ENCODE data around the gene ZNF774.
"Not testable (repeated sequence)": the region's sequence is repeated elsewhere in the genome, so short reads cannot be mapped to it uniquely, and the experiment has no call there.

ZNF774 gene

DNA sequence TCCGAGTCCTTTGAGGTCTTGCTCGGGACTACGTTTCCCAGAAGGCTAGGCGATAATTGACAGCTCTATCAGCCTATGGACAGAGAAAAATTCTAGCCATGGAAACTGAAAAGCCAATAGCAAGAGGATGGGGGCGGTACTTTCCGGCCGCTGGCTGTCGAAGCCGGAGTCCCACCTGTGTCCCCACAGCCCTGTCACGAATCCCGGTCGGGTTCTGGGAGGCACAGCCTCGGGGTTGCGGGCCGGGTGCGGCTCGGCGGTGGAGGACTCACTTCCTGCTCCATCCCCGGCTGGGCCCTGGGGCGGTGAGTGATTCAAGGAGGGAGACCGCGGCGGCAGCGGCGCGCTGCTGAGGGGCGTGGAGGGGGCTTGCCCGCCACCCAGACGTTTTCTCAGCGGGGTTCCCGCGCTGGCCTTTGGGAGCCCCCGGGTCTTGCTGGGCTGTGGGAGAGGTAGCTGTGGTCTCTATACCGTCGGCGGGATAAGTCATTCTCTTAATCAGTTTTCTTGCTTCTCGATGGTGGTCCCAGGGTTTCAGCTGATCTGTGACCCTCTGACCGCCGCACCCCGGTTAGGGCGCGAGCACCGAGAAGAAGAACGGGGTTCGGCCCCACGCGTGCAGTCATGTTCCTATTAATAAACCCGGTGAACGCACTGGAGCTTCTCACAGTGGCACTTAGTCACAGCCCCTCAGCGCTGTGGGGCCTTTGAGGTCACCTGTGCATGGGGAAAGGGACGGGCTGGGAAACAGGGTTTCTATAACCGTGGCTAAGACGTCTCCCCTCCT is at the start of gene ZNF774:
Gene ZNF774, plus strand, starts transcription at position 178 of the 787 bp plus-strand sequence. CDS start 2,377 bp downstream, outside the sequence.
- H3K36me3 Mint-ChIP-seq (ENCODE audit: low read depth): peaks cover 12% of the 10 kb centered on the region
- intact Hi-C loops (cut with micrococcal nuclease): loop anchor here (5.0 kb wide), 1 partner anchor 35 kb away; the partner anchor contains the start of gene IQGAP1

DNA sequence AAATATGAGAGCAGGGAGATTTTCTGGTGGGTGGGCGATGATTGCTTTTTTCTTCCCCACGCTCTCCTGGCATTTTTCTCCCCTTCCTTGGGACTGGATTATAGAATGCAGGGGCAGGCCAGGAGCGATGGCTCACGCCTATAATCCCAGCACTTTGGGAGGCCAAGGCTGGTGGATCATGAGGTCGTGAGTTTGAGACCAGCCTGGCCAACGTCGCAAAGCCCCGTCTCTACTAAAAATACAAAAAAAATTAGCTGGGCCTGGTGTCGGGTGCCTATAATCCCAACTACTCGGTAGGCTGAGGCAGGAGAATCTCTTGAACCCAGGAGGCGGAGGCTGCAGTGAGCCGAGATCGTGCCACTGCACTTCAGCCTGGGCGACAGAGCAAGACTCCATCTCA is 46.7 kb upstream of the ZNF774 start:
- H3K9me3 Mint-ChIP-seq; H3K27me3 Mint-ChIP-seq; intact Hi-C loops (cut with micrococcal nuclease); H3K4me3 Mint-ChIP-seq; H3K27ac Mint-ChIP-seq; H3K36me3 Mint-ChIP-seq (ENCODE audit: low read depth): not testable (repeated sequence)
- H3K4me1 Mint-ChIP-seq (ENCODE audit: low read depth): peaks cover 31% of the 10 kb centered on the region

More for the DNA sequence above, at the start of gene ZNF774:
- H3K9me3 Mint-ChIP-seq: no peaks in the 10 kb centered on the region
- peaks cover 20% of the 10 kb centered on the region for H3K4me1 Mint-ChIP-seq (ENCODE audit: low read depth)
- peaks cover 10% of the 10 kb centered on the region for H3K27me3 Mint-ChIP-seq
- H3K4me3 Mint-ChIP-seq: peak within 1 kb of the TSS; percentile 92
- H3K27ac Mint-ChIP-seq: peak within 1 kb of the TSS; percentile 85

DNA sequence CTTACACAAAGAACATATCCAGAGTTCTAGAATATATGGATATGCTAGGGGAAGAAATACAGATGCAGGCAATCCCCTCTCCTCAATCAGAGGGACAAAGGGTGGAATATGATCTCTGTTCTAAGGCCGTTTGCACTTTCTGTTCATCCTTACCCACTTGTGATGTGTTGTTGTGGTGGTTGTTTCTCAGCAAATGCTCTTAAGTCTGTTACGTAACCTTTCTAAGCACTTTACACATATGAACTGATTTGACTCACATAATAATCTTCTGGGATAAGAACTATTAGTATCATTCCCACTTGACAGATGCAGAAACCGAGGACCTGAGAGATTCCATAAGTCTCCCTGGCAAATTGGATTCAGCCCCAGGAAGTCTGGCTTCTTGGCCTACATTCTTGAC is 46.2 kb upstream of the ZNF774 start:
- Mint-ChIP-seq H3K27me3 (no peaks in the 10 kb centered on the region), H3K9me3 (no peaks in the 10 kb centered on the region), H3K4me3 (no peak overlapping the region), H3K4me1 (ENCODE audit: low read depth) (peaks cover 36% of the 10 kb centered on the region), H3K36me3 (ENCODE audit: low read depth) (no peaks in the 10 kb centered on the region), H3K27ac (peak overlapping the region; percentile 9)
- intact Hi-C loops (cut with micrococcal nuclease): no loop called here

DNA sequence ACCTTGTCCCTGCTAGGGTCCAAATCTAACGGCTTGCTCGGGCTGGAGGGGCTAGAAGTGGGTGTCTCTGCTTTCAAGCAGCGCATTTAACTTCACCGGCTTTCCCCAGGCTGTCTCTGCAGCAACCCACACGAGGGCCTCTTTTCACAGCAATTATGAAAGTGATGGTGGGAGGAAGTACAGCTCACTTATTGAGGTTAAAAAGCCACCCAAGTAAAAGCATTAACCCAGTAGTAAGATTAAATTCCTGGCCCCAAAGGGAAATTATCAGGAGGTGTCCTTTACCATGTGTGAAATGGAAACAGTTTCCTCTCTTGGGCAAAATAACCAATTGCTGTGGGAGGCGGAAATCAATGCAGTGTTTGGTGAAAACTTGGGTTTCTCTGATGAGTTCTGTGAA is 45.5 kb upstream of the ZNF774 start:
- intact Hi-C loops (cut with micrococcal nuclease): no loop called here
- H3K4me1 Mint-ChIP-seq (ENCODE audit: low read depth): peaks cover 34% of the 10 kb centered on the region
- H3K4me3 Mint-ChIP-seq: no peak overlapping the region
- H3K27me3 Mint-ChIP-seq: no peaks in the 10 kb centered on the region
- no peaks in the 10 kb centered on the region for H3K9me3 Mint-ChIP-seq
- no peaks in the 10 kb centered on the region for H3K36me3 Mint-ChIP-seq (ENCODE audit: low read depth)
- peak overlapping the region; percentile 9 for H3K27ac Mint-ChIP-seq

DNA sequence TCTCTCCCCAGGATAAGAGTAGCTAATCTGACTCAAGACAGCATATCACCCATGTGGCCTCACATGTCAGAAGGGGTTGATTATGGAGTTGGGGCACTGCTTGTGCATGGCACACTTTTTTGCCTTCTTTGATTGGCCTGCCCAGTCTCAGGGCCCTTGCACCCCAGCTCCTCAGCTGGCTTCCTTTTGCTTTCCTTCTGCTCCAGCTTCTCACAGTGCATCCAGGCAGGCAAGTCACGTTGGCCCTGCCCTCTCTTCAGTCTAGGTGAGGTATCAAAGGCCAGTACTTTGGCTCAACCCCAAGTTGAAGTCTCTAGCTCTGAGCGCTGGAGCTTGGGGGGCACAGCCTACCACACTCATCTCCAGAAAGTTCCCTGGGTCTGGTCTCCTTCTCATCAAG is 44.4 kb upstream of the ZNF774 start:
- Mint-ChIP-seq H3K9me3 (no peaks in the 10 kb centered on the region), H3K36me3 (ENCODE audit: low read depth) (no peaks in the 10 kb centered on the region), H3K4me1 (ENCODE audit: low read depth) (peaks cover 32% of the 10 kb centered on the region), H3K27me3 (no peaks in the 10 kb centered on the region), H3K27ac (no peak overlapping the region), H3K4me3 (no peak overlapping the region)
- intact Hi-C loops (cut with micrococcal nuclease): no loop called here

DNA sequence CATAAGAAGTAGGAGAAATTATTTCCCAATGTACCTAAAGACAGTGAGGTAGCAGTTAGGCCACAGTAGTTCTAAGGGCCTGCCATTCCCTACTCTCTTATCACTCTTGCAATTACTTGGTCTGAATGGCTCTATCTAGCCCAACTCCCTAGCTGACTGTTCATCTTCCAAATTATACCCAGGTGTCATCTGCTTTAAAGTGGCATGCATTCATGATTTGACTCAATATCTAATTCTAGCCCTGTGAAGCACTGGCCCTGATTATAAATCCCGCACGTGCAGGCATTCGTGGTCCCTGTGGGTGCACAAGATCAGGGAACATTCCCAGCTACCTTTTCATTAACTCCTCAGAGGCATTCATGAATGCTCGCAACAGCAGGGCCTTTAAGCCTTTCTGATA is 43.1 kb upstream of the ZNF774 start:
- Mint-ChIP-seq H3K27me3 (no peaks in the 10 kb centered on the region), H3K4me1 (ENCODE audit: low read depth) (peaks cover 32% of the 10 kb centered on the region), H3K4me3 (no peak overlapping the region), H3K9me3 (no peaks in the 10 kb centered on the region), H3K36me3 (ENCODE audit: low read depth) (no peaks in the 10 kb centered on the region), H3K27ac (no peak overlapping the region)
- intact Hi-C loops (cut with micrococcal nuclease): no loop called here

DNA sequence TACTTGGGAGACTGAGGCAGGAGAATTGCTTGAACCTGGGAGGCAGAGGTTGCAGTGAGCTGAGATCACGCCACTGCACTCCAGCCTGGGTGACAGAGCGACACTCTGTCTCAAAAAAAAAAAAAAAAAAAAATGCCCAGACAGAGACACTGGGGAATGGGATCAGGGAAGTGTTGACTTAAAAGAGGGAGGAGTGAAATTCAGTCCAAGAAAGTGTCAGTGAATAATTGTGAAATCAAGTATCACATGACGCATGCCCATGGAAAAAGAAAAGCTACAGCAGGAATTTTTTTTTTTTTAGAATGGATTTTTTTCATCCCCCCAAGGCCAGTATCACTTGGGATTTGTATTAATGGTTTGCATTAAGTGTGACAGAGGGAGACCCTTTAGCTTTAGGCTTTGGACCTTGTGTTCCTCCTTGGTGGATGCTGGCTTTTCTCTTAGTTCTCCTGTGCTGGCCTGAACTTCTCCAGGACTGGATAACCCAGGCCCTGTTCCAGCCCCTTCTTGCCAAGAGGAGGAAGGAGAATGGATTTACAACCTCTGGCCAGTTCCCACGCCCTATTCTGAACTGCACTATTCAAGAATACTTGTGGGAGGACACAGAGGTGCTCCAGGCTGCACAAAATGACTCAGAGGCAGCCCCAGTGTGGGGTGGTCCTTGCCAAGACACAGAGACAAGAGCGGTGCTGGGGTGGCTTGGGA is 36.7 kb upstream of the ZNF774 start:
- no peaks in the 10 kb centered on the region for H3K9me3 Mint-ChIP-seq
- H3K36me3 Mint-ChIP-seq (ENCODE audit: low read depth): no peaks in the 10 kb centered on the region
- no peaks in the 10 kb centered on the region for H3K27me3 Mint-ChIP-seq
- no peak overlapping the region for H3K4me3 Mint-ChIP-seq
- intact Hi-C loops (cut with micrococcal nuclease): no loop called here
- H3K27ac Mint-ChIP-seq: no peak overlapping the region
- H3K4me1 Mint-ChIP-seq (ENCODE audit: low read depth): peaks cover 27% of the 10 kb centered on the region

DNA sequence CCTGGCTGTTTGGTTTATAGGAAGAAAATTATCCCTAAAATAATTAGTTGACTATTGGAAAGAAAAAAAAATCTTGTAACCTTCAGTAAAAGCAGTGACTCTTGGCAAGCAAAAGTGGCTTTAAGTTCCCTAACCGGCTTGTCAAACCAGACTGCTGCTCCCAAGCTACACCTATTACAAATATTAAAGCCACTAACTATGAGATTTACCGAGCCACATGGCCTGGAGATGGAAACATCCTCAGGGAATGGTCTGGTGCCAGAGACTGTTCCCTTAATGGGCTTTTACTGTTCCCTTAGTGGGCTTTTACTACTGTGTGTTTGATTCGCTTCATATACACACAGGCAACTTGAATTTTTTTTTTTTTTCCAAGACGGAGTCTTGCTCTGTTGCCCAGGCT is 35.9 kb upstream of the ZNF774 start:
- Mint-ChIP-seq H3K4me3 (no peak overlapping the region), H3K4me1 (ENCODE audit: low read depth) (peaks cover 22% of the 10 kb centered on the region), H3K27me3 (no peaks in the 10 kb centered on the region), H3K9me3 (no peaks in the 10 kb centered on the region), H3K27ac (no peak overlapping the region), H3K36me3 (ENCODE audit: low read depth) (no peaks in the 10 kb centered on the region)
- intact Hi-C loops (cut with micrococcal nuclease): no loop called here

DNA sequence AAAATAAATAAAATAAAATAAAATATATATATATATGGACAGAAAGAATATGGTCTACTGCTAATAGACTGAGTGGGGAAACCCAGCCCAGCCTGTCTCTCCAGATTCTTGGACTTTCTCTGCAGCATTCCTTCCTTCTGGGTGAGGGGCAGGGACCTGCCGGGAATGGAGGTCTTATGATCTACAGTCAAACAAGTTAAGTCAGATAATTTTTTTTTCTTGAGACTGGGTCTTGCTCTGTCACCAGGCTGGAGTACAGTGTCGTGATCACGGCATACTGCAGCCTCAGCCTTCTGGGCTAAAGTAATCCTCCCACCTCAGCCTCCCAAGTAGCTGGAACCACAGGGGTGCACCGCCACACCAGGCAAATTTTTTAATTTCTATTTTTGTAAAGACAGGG is 33.5 kb upstream of the ZNF774 start:
- Mint-ChIP-seq H3K4me1 (ENCODE audit: low read depth) (peaks cover 21% of the 10 kb centered on the region), H3K4me3 (no peak overlapping the region), H3K27me3 (no peaks in the 10 kb centered on the region), H3K36me3 (ENCODE audit: low read depth) (no peaks in the 10 kb centered on the region), H3K9me3 (no peaks in the 10 kb centered on the region), H3K27ac (no peak overlapping the region)
- intact Hi-C loops (cut with micrococcal nuclease): no loop called here

DNA sequence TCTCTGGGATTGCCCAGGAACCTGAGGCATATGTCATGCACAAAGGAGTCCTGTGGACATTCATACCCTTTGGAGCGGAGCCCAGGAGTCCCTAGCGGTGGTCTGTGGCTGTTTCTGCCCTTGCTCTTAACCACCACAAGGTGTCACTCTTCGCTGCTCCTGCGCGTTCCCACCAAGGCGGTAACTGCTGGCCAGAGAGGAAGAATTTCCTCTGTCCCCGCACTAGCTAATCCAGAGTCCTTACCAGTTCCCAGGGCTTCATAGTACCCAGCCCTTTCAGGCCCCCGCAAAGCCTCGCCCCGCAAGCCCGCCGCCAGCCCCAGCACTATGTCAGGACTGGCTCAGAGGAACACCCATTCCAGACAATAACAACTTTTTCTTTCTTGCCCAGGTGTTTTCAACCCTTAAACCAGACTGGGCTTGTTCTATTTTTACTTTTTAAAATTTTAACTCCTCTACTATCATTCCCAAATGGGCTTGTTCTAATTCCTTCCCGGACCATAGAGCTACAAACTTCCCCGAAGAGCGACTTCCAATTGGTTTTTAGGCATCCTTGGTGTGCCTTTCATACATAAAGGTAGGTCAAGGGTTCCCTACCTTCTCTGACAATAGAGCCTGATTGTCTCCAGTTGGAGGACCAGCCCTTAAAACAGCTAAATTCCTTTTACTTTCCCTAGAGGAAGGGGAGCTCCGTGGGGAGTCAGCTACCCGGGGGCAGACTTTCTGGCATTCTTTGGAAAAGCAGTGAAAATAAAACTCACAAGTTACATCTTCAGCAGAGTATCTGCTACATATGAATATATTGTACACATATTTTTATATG is 31.8 kb upstream of the ZNF774 start:
- peak overlapping the region; percentile 17 for H3K4me3 Mint-ChIP-seq
- no peaks in the 10 kb centered on the region for H3K9me3 Mint-ChIP-seq
- intact Hi-C loops (cut with micrococcal nuclease): loop anchor here (2.0 to 10.0 kb wide), 3 partner anchors 102 to 285 kb away; no protein-coding TSS in a partner anchor
- no peaks in the 10 kb centered on the region for H3K36me3 Mint-ChIP-seq (ENCODE audit: low read depth)
- H3K27ac Mint-ChIP-seq: peak overlapping the region; percentile 61
- H3K4me1 Mint-ChIP-seq (ENCODE audit: low read depth): peaks cover 22% of the 10 kb centered on the region
- no peaks in the 10 kb centered on the region for H3K27me3 Mint-ChIP-seq

DNA sequence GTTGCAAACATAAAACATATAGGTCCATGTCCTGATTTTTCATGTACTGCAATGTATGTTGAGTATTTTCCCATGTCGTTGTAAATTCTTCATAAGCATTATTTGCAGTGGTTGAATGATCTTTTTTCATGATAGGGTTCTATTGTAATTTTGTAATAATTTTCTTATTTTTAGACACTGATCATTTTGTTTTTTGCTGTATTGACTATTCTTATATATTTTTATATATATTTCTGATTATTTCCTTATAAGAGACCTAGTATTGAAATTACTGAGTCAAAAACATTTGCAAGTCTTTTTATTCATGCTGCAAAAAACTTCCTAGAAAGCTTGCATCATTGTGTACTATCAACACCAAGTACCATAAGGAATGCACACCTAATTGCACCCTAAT is 31.2 kb upstream of the ZNF774 start:
- intact Hi-C loops (cut with micrococcal nuclease): loop anchor here (2.0 to 10.0 kb wide), 3 partner anchors 101 to 284 kb away; no protein-coding TSS in a partner anchor
- no peak overlapping the region for H3K27ac Mint-ChIP-seq
- peaks cover 22% of the 10 kb centered on the region for H3K4me1 Mint-ChIP-seq (ENCODE audit: low read depth)
- no peaks in the 10 kb centered on the region for H3K36me3 Mint-ChIP-seq (ENCODE audit: low read depth)
- no peaks in the 10 kb centered on the region for H3K9me3 Mint-ChIP-seq
- H3K27me3 Mint-ChIP-seq: no peaks in the 10 kb centered on the region
- no peak overlapping the region for H3K4me3 Mint-ChIP-seq

DNA sequence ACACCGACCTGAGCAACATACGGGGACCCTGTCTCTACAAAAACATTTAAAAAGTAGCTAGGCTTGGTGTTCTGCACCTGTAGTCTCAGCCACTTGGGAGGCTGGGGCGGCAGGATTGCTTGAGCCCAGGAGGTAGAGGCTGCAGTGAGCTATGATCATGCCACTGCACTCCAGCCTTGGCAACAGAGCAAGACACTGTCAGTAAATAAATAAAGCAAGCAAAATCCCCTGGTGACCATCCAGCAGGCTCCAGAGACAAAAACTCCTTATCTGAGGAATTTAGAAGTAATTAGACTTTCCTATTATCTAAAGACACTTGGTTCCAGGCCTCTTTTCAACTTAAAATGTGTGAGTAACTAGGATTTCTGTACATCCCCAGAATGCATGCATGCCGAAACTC is 29.5 kb upstream of the ZNF774 start:
- intact Hi-C loops (cut with micrococcal nuclease): loop anchor here (5.0 to 10.0 kb wide), 2 partner anchors 100 to 282 kb away; no protein-coding TSS in a partner anchor
- H3K27me3 Mint-ChIP-seq: no peaks in the 10 kb centered on the region
- no peaks in the 10 kb centered on the region for H3K36me3 Mint-ChIP-seq (ENCODE audit: low read depth)
- H3K9me3 Mint-ChIP-seq: no peaks in the 10 kb centered on the region
- H3K27ac Mint-ChIP-seq: no peak overlapping the region
- H3K4me3 Mint-ChIP-seq: no peak overlapping the region
- peaks cover 29% of the 10 kb centered on the region for H3K4me1 Mint-ChIP-seq (ENCODE audit: low read depth)

DNA sequence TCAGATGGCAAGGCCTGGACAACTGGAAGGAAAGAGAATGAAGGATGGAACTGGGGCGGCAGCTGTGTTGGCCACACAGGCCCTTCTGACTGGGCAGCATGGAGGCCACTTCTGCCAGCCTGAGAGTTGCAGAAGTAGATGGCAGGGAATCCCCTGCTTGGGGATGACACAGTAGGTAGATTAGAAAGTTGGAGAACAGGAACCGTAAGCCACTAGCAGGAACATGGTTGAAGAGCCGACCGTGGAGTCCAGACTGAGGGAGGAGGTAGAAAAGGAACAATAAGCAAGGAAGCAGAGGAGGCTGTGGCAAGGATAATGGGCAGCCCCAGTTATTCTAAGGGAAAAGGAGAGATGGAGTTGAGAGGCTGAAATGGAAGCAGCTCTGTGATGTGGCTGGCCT is 26.4 kb upstream of the ZNF774 start:
- H3K27ac Mint-ChIP-seq: peak overlapping the region; percentile 23
- H3K4me3 Mint-ChIP-seq: no peak overlapping the region
- H3K4me1 Mint-ChIP-seq (ENCODE audit: low read depth): peaks cover 24% of the 10 kb centered on the region
- H3K9me3 Mint-ChIP-seq: no peaks in the 10 kb centered on the region
- H3K27me3 Mint-ChIP-seq: no peaks in the 10 kb centered on the region
- no peaks in the 10 kb centered on the region for H3K36me3 Mint-ChIP-seq (ENCODE audit: low read depth)
- intact Hi-C loops (cut with micrococcal nuclease): loop anchor here (10.0 kb wide), 1 partner anchor 279 kb away; no protein-coding TSS in a partner anchor
